HG02759 (cell line): ENCODE data around the gene CIB2.
"Not testable (repeated sequence)": the region's sequence is repeated elsewhere in the genome, so short reads cannot be mapped to it uniquely, and the experiment has no call there.

Experiments
- ATAC-seq: cut with Tn5 transposase; IDR thresholded peaks from one replicate; pipeline ENCODE4 v1.9.1; 2021; ENCODE audit warnings: mild to moderate bottlenecking, moderate library complexity; ENCODE audit not compliant: unreplicated experiment

CIB2 gene

GRCh38 chr15:78131295-78132061 is at the start of gene CIB2:
Gene CIB2 (minus strand): TSS chr15:78131445. CDS start chr15:78131215, 230 bp downstream.
- peak; percentile 85 for ATAC-seq

DNA sequence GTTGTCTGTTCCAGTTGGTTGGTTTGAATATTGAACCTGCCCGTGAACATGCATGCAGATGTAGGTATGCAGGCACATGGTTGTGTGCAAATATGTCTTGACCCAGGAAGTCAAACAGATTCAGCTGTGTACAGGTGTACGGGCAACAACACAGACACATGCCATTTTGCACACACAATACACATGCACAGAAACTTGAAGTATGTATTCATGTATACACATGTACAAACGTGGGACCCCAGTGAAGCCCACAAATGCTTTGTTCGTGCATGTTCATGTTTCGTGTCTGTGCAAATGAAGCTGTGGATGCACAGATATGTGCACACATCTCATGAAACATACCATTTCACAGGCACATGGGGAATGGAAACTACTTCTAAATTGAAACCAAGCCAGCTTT is 48.7 kb upstream of the CIB2 start:
- ATAC-seq: no peak

DNA sequence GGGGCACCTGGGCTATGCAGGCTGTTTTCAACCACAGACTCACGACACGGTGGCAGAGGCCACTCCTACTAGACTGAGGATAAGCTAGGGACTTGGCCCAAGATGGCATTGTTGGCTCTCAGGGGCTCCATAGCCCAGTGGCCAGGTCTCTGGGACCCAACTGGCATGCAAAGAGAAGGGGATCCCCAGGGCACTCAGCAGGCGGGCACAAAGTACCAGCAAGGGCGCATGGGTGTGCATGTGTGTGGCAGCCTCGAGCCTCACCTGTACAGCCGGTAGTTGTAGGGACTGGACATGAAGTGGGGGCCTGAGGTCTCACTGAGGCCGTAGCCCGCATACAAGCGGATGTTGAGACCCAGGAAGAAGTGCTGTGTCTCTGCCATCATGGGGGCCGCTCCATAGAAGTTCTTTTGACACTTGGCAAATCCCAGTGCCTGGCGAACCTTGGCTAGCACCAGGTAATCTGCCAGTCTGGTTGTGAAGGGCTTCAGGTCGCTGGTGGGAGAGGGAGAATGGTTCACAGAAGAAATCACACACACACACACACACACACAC is 48.1 kb upstream of the CIB2 start:
- no peak for ATAC-seq

DNA sequence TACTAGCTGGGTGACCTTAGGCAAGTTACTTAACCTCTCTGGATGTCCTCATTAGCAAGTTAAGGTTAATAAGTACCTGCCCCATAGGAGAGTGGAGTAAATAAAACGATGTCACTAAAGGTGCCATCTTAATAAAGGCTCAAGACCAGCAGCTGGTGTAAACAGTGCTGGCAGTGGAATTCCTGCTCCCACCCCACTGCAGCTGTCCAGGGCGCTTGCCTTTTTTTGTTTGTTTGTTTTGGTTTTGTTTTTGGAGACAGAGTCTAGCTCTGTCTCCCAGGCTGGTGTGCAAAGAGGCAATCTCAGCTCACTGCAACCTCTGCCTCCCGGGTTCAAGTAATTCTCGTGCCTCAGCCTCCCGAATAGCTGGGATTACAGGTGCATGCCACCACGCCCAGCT is 46.8 kb upstream of the CIB2 start:
- ATAC-seq: no peak

- ATAC-seq: no peak
Measured at GRCh38 chr15:78177447-78177873, 46.2 kb upstream of the CIB2 start.

DNA sequence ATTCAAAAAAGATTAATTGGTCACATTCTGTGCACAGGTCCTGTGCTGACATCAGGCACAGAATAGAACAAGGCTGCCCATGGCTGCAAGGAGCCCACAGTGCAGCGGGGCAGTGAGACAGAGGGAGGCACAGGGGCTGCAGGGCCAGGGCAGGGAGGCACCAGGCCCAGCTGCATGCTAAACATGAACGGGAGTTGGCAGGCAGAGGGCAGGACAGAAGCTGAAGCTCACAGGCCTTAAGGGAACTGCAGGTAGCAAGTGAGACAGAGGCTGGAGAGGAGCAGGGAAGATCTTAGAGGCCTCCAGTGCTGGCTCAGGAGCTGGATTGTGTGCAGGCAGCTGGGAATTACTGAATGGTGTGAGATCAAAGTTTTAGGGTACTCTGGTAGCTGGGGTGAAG is 44.1 kb upstream of the CIB2 start:
- no peak for ATAC-seq

DNA sequence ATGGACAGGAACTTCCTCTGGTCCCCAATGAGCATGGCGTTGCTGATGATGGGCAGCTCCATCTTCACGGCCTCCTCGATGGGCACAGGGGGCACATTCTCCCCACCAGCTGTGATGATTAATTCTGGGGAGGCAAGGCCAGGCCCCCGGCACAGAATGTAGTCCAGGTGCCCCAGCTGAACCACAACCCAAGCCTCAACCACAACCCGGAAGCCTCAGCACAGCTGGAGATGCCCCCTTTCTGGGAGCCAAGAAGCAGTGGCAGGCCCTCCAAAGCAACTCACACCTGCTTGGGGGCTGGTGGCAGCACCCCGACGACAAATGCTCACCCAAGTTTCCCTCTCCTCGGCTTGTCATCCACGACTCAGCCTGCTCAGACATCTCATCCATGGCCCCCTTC is 43.2 kb upstream of the CIB2 start:
- ATAC-seq: peak; percentile 41

DNA sequence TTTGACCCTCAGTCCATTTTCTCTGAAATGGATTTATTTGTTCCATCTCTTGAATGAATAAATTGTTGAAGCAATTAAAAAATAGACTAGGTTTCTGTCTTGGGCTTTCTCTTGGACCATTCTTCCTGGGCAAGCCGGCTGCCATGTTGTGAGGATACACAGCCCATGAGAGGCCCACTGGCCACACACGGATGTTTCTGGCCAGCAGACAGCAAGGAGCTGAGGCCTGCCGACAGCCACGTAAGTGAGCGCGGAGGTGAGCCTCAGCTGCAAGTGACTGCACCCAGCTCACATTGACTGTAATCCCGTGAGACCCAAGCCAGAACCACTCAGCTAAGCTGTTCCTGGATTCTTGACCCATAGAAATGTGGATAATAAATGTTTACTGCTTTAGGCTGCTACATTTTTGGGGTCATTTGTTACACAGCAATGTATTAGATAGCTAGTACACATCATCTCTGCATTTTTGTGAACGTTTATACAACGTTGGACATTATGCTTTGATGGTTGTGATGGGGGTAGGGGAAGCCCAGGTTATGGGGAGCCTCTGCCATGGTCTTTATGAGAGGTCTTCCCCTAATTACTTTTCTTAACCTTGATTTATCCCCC is 40.7 kb upstream of the CIB2 start:
- ATAC-seq: no peak

- peak; percentile 66 for ATAC-seq
Measured at GRCh38 chr15:78170848-78171773, 39.9 kb upstream of the CIB2 start.

DNA sequence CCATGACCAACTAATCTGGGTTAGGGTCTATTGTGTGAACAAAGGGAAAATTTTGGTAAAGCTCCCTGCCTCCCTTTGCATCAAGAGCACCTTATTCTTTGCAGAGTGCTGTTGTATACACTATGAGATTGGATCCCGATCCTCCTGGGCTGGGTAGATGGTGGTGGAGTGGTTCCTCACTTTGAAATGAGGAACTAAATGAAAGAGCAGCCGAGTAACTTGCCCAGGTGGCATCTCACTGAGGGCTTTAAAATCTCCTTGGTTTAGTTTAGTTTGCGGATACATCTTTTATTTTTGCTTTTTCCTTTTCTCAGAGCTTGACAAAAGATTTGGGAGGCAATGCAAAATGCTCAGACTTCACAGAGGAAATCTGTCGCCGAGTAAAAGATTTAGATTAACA is 37.4 kb upstream of the CIB2 start:
- no peak for ATAC-seq

GRCh38 chr15:78167227-78167888 is 36.1 kb upstream of the CIB2 start:
- peak; percentile 71 for ATAC-seq

DNA sequence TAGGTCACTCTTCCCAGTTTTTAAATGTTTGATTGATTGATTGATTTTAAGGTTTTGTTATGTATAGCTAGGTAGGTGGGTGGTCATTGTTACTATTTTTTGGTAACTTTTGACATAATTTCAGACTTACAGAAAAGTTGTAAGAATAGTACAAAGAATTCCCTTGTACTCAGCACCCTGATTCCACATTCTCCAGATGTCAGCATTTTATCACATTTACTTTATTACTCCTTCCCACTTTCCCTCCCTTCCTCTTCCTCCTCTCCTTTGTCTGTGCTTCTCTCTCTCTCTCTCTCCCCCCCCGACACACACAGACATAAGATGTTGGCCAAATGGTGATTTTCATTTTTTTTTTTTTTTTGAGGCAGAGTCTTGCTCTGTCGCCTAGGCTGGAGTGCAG is 32.8 kb upstream of the CIB2 start:
- no peak for ATAC-seq

DNA sequence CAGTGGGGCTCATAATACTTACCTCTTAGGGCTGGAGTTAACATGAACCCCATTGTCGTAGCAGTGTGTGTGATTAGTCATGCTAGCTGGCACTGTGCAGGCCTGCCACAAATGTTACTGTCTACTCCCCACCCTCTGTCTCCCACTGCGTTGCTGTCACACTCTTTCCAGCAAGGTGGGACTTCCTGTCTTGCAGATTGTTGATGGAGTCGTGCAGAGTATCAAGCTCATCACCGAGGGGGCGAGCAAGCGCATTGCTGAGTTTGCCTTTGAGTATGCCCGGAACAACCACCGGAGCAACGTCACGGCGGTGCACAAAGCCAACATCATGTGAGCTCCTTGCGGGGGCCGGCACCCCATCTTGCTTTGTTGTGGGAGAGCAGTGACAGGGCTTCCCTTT is 30.8 kb upstream of the CIB2 start:
- no peak for ATAC-seq

GRCh38 chr15:78159395-78159794 is 28.1 kb upstream of the CIB2 start:
- no peak for ATAC-seq

DNA sequence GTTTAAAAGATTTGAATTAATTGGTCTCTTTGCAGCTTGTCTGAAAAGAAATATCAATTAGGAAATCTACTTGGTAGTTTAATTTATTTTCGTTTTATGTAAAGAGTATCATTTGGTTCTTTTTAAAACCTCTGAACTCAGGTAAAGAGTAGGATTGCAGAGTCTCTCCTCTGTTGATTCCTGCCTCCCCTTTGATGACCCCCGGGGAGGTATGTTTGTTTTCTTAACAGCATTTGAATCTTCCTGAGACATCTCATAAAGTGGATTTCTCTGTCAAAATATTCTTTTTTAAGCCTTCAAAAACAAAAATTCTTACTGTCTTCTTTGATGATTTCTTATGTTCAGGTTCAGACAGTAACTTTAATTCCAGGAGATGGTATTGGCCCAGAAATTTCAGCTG is 26.0 kb upstream of the CIB2 start:
- ATAC-seq: no peak

- ATAC-seq: no peak
Measured at GRCh38 chr15:78156653-78157052, 25.4 kb upstream of the CIB2 start.

DNA sequence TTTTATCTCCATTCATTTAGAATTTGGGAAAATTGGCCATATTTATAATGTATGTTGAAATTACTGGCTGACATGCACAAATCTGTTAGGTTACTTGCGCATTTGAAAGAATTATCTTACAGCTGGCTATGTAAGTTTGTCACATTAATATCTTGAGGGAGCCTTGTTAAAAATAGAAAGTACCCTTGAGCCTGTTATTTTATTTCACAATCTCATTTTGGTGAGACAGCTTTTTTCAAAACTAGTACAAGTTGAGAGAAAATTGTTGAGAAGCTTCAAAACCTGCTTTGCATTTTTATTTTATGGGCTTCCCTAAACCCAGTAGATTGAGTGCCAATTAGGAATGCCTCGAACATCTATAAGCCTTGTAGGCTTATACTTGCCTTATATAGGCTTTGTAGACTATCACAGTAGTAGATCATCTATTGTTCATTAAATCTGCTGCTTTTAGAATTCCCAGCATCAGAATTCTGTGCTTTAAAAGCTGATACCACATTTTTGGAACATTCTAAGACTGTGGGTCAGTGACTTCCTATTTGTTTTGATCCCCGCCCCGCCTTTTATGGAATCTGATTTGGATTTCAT is 24.2 kb upstream of the CIB2 start:
- ATAC-seq: no peak

- ATAC-seq: no peak
Measured at GRCh38 chr15:78154955-78155354, 23.7 kb upstream of the CIB2 start.

GRCh38 chr15:78151075-78151474 is 19.8 kb upstream of the CIB2 start:
- not testable (repeated sequence) for ATAC-seq
